Measurements from ENCODE around the gene SLC30A2. TPM values are rescaled to one million over a fixed set of nuclear protein-coding genes. Genes with fewer than 3 reads are reported as not detected.

SLC30A2 gene
- 0.08 to 0.13 TPM in 2 of 5 replicates, not detected in the others for total RNA-seq (2022; extraction: Qiagen RNA extraction; ENCODE audit: low read depth)

DNA sequence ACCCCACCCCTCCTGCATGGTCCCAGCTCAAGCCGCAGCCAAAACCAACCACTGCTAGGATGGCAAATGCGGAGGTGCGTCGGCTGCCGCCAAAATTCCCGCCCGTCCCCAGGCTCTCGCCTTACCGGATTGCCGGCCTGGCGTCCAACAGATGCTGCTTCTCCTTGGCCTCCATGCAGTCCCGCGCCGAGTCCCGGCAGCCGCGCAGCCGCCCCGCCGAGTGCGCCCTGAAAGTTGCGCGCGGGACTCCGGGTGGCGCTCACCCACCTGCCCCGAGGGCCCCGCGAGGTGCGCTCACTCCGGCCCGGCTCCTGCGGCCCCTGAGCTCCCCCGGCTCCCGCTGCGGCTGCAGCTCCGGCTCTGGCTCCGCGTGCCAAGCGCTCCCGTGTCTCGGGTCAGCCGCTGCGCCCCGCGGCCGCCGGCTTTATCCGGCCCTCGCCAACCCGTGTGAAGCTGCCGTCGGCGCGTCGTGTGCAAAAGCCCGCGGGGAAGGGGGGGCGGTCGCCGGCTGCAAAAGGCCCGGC is at the start of gene SLC30A2:
Gene SLC30A2 (minus strand): TSS at position 397 of the 524 bp plus-strand sequence. CDS start 222 bp downstream, at position 175.

DNA sequence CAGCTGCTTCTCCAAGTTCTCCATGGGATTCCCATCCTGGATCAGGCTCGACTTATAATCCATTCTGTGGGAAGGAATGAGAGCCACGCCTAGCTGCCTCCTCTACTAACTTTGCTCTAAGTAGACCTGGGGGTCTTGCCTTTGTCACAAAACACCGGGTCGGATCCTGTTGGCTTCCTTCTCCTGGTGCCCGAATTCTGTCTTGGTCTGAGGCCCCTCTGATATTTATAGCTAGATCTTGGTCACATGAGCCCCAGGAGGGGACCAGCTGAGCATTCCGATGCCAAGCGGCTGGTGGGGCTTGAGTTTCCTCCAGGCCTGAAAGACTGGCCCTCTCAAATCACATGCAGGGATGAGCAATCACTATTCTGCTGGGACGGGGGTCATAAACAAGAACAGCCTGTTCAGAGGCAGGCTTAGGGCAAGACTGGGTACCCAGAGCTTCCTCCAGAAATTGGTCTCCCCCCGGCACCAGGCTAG is 21.6 kb upstream of the SLC30A2 start, which contains the start of gene TRIM63:
Gene TRIM63 (minus strand): TSS at position 199 of the 480 bp plus-strand sequence. CDS start 136 bp downstream, at position 63.

DNA sequence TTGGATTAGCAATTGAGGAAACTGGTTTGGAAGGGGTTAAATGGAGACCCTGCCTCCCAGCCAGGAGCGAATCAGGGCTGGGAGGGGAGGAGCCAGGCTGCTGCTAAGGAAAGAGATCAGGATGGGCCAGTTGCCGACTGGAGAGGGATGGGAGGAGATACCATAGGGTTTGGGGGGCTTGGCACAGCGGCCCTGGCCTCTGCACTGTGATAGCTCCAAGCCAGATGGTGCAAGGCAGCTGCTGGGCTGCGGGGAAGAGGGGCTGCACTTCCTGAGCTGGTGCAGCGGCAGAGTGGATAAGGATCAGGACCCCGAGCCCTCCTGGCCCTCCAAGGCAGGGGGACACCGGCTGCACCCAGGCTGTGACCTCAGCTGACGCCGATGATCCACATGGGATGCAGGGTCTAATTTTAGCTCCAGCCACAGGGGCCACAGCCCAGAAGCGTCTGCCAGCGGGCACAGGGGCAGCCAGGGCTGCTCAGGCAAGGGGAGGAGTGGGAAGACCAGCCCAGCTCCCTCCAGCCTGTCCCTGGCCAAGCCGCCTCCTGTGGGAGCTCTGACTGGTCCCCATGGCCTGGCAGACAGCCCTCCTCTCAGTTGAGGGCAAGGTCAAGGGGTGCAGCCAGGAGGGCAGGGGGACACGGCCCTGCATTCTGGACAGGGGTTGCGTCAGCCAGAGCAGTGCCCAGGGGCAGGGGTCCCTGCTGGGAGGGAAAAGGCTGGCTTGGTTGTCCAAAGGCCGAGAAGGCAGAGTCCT is 24.1 kb downstream of the SLC30A2 start, which contains the start of gene EXTL1:
Gene EXTL1 (plus strand): TSS at position 129 of the 757 bp plus-strand sequence. CDS start 872 bp downstream, outside the sequence.

GRCh38 chr1:25997828-25998761 is 47.8 kb downstream of the SLC30A2 start, which contains the start of gene PAFAH2:
Gene PAFAH2 (minus strand): TSS chr1:25998063. CDS start chr1:25990816, 7,247 bp downstream.

Other genes with a start within 250 kb of the SLC30A2 start
- 52.6 to 65.5 TPM (median 56.6 TPM) in 5 replicates for gene SELENON, start 245.9 kb downstream of the SLC30A2 start, total RNA-seq (2022; extraction: Qiagen RNA extraction; ENCODE audit: low read depth)
- 20.6 to 24.0 TPM (median 23.4 TPM) in 5 replicates for gene MTFR1L, start 226.2 kb downstream of the SLC30A2 start, total RNA-seq (2022; extraction: Qiagen RNA extraction; ENCODE audit: low read depth)
- gene AUNIP, start 186.7 kb downstream of the SLC30A2 start, total RNA-seq (2022; extraction: Qiagen RNA extraction; ENCODE audit: low read depth): 5.8 to 7.8 TPM (median 6.4 TPM) in 5 replicates
- 2.5 to 3.7 TPM (median 3.0 TPM) in 5 replicates for gene PAQR7, start 170.4 kb downstream of the SLC30A2 start, total RNA-seq (2022; extraction: Qiagen RNA extraction; ENCODE audit: low read depth)
- 182 to 221 TPM (median 204 TPM) in 5 replicates for gene STMN1, start 139.7 kb downstream of the SLC30A2 start, total RNA-seq (2022; extraction: Qiagen RNA extraction; ENCODE audit: low read depth)
- 6.1 to 7.9 TPM (median 6.8 TPM) in 5 replicates for gene PAFAH2, start 48.1 kb downstream of the SLC30A2 start, total RNA-seq (2022; extraction: Qiagen RNA extraction; ENCODE audit: low read depth)
- not detected in 5 replicates for gene EXTL1, start 24.3 kb downstream of the SLC30A2 start, total RNA-seq (2022; extraction: Qiagen RNA extraction; ENCODE audit: low read depth)
- 0.07 to 0.08 TPM in 2 of 5 replicates, not detected in the others for gene TRIM63, start 21.5 kb upstream of the SLC30A2 start, total RNA-seq (2022; extraction: Qiagen RNA extraction; ENCODE audit: low read depth)
- gene PDIK1L, start 65.7 kb upstream of the SLC30A2 start, total RNA-seq (2022; extraction: Qiagen RNA extraction; ENCODE audit: low read depth): 0.73 to 2.3 TPM (median 1.9 TPM) in 5 replicates
- gene FAM110D, start 113.0 kb upstream of the SLC30A2 start, total RNA-seq (2022; extraction: Qiagen RNA extraction; ENCODE audit: low read depth): 0.06 TPM in 1 of 5 replicates, not detected in the others
- gene C1orf232, start 122.8 kb upstream of the SLC30A2 start, total RNA-seq (2022; extraction: Qiagen RNA extraction; ENCODE audit: low read depth): not detected in 5 replicates
- 52.3 to 67.9 TPM (median 66.6 TPM) in 5 replicates for gene ZNF593, start 123.8 kb upstream of the SLC30A2 start, total RNA-seq (2022; extraction: Qiagen RNA extraction; ENCODE audit: low read depth)
- gene ZNF593OS, start 125.7 kb upstream of the SLC30A2 start, total RNA-seq (2022; extraction: Qiagen RNA extraction; ENCODE audit: low read depth): 0.36 TPM in 1 of 5 replicates, not detected in the others
- gene CNKSR1, start 131.4 kb upstream of the SLC30A2 start, total RNA-seq (2022; extraction: Qiagen RNA extraction; ENCODE audit: low read depth): 0.13 to 0.35 TPM (median 0.30 TPM) in 5 replicates
- not detected in 5 replicates for gene CATSPER4, start 144.5 kb upstream of the SLC30A2 start, total RNA-seq (2022; extraction: Qiagen RNA extraction; ENCODE audit: low read depth)
- gene CEP85, start 188.1 kb upstream of the SLC30A2 start, total RNA-seq (2022; extraction: Qiagen RNA extraction; ENCODE audit: low read depth): 12.2 to 15.1 TPM (median 13.6 TPM) in 5 replicates
- gene SH3BGRL3, start 234.0 kb upstream of the SLC30A2 start, total RNA-seq (2022; extraction: Qiagen RNA extraction; ENCODE audit: low read depth): 116 to 199 TPM (median 158 TPM) in 5 replicates

Data from A549 treated with RU486 at 1 μM for 4 hours (cell line).